IMR-90 (cell line): Measurements from ENCODE around the gene OR1S2. TPM values are rescaled to one million over a fixed set of nuclear protein-coding genes. Genes with fewer than 3 reads are reported as not detected.

Experiments used
- ATAC-seq: fragments of 200-7000 bp; cut with Tn5 transposase; 2 replicates; pipeline ENCODE4 v1.9.1; 2020; ENCODE audit warnings: low read depth, mild to moderate bottlenecking, moderate library complexity
- Bru-seq: library from RNA; stranded (reverse); fragments of 400-500 nt; gene quantifications from one replicate; lab custom pipeline; 2021; lab: Mats Ljungman, UMichigan
- BruChase-seq, 2 experiments: library from RNA; stranded (reverse); fragments of 400-500 nt; gene quantifications; one replicate each; lab custom pipeline; 2021; lab: Mats Ljungman, UMichigan
- BruUV-seq: library from RNA; stranded (reverse); fragments of 400-500 nt; replicated peaks from 2 replicates; lab custom pipeline; 2021; lab: Mats Ljungman, UMichigan
- CTCF ChIA-PET: fragments of 300-600 bp; formaldehyde crosslinking; extraction: SDS; loops from one replicate; lab custom pipeline; 2021; ENCODE audit warnings: antibody characterized with exemption; lab: Yijun Ruan, JAX
- POLR2A ChIA-PET: fragments of 300-600 bp; sonication (Branson Sonifier 250); formaldehyde crosslinking; loops from one replicate; lab custom pipeline; 2022; ENCODE audit warnings: antibody characterized with exemption; ENCODE audit not compliant: unreplicated experiment; lab: Charles Lee
- DNase-seq: peaks from one replicate; pipeline ENCODE4 v3.0.0; 2013
- H2AFZ ChIP-seq: replicated peaks from 2 replicates; pipeline ENCODE3; 2013; ENCODE audit warnings: low read length, mild to moderate bottlenecking; ENCODE audit not compliant: poor library complexity
- H2AK5ac ChIP-seq: 2 replicates; pipeline ENCODE4 v1.6.1; 2013; ENCODE audit warnings: low read depth, low read length, inconsistent platforms
- H2AK9ac ChIP-seq: replicated peaks from 2 replicates; pipeline ENCODE3; 2013; ENCODE audit warnings: mild to moderate bottlenecking, low read depth, low read length, moderate library complexity; ENCODE audit not compliant: poor library complexity
- H2BK120ac ChIP-seq: 2 replicates; pipeline ENCODE4 v1.6.1; 2013; ENCODE audit warnings: low read depth, low read length, inconsistent platforms
- H2BK15ac ChIP-seq: 3 replicates; pipeline ENCODE4 v1.6.1; 2013; ENCODE audit warnings: low read depth, low read length, inconsistent platforms
- H2BK20ac ChIP-seq: 2 replicates; pipeline ENCODE4 v1.6.1; 2013; ENCODE audit warnings: low read depth, mild to moderate bottlenecking, inconsistent platforms, low read length, moderate library complexity
- H2BK5ac ChIP-seq: 2 replicates; pipeline ENCODE4 v1.6.1; 2013; ENCODE audit warnings: mild to moderate bottlenecking, low read depth, low read length, inconsistent platforms; ENCODE audit not compliant: poor library complexity, severe bottlenecking
- H3K14ac ChIP-seq: replicated peaks from 2 replicates; pipeline ENCODE4 v1.6.1; 2013; ENCODE audit warnings: low read depth, low read length, inconsistent platforms
- H3K18ac ChIP-seq: 2 replicates; pipeline ENCODE4 v1.6.1; 2013; ENCODE audit warnings: low read depth, low read length, control low read depth
- H3K23ac ChIP-seq: 2 replicates; pipeline ENCODE4 v1.6.1; 2013; ENCODE audit warnings: low read depth, low read length, inconsistent platforms
- H3K27ac ChIP-seq: 2 replicates; pipeline ENCODE4 v1.5.1; 2013; ENCODE audit warnings: mild to moderate bottlenecking, control low read depth, low read length; ENCODE audit not compliant: insufficient read depth
- H3K27me3 ChIP-seq: 2 replicates; pipeline ENCODE4 v1.6.1; 2013; ENCODE audit warnings: low read length; ENCODE audit not compliant: control insufficient read depth, insufficient read depth
- H3K36me3 ChIP-seq: 2 replicates; pipeline ENCODE4 v1.6.1; 2013; ENCODE audit warnings: low read length, mixed read lengths; ENCODE audit not compliant: control insufficient read depth, insufficient read depth
- H3K4ac ChIP-seq: 2 replicates; pipeline ENCODE4 v1.6.1; 2013; ENCODE audit warnings: low read depth, low read length, inconsistent platforms
- H3K4me1 ChIP-seq: 2 replicates; pipeline ENCODE4 v1.6.1; 2013; ENCODE audit warnings: low read length, mixed read lengths; ENCODE audit not compliant: control insufficient read depth, insufficient read depth
- H3K4me2 ChIP-seq: 2 replicates; pipeline ENCODE4 v1.6.1; 2013; ENCODE audit warnings: low read depth, mild to moderate bottlenecking, control low read depth, low read length, moderate library complexity
- H3K4me3 ChIP-seq: 2 replicates; pipeline ENCODE4 v1.5.1; 2013; ENCODE audit warnings: low read depth, mild to moderate bottlenecking, control low read depth, low read length, moderate library complexity; ENCODE audit not compliant: insufficient read depth
- H3K56ac ChIP-seq: 2 replicates; pipeline ENCODE4 v1.6.1; 2013; ENCODE audit warnings: low read length, inconsistent platforms; ENCODE audit not compliant: insufficient read depth; ENCODE audit errors: extremely low read depth
- H3K79me1 ChIP-seq, 2 experiments: 2 replicates each; pipeline ENCODE4 v1.6.1; 2013; ENCODE audit warnings: low read length in 2 of 2, inconsistent platforms in 1 of 2, low read depth in 1 of 2
- H3K9ac ChIP-seq: 2 replicates; pipeline ENCODE4 v1.6.1; 2013; ENCODE audit warnings: low read depth, low read length, control low read depth
- H3K9me1 ChIP-seq: 2 replicates; pipeline ENCODE4 v1.6.1; 2013; ENCODE audit warnings: low read length, inconsistent platforms; ENCODE audit not compliant: insufficient read depth
- H3K9me3 ChIP-seq: 2 replicates; pipeline ENCODE4 v1.6.1; 2013; ENCODE audit warnings: low read length; ENCODE audit not compliant: control insufficient read depth, insufficient read depth
- H4K20me1 ChIP-seq: 2 replicates; pipeline ENCODE4 v1.6.1; 2013; ENCODE audit warnings: low read length, inconsistent platforms; ENCODE audit not compliant: insufficient read depth
- H4K5ac ChIP-seq: 2 replicates; pipeline ENCODE4 v1.6.1; 2013; ENCODE audit warnings: mild to moderate bottlenecking, low read depth, low read length, control low read depth
- H4K8ac ChIP-seq, 2 experiments: 2 replicates each; pipeline ENCODE4 v1.6.1; 2013; ENCODE audit warnings: low read depth in 2 of 2, low read length in 2 of 2, control low read depth in 1 of 2, inconsistent platforms in 1 of 2
- H4K91ac ChIP-seq: 2 replicates; pipeline ENCODE4 v1.6.1; 2013; ENCODE audit warnings: low read depth, low read length, inconsistent platforms; ENCODE audit not compliant: insufficient read depth
- BHLHE40 ChIP-seq: fragments of 150-350 bp; IDR thresholded peaks from 2 replicates; pipeline ENCODE4 v1.6.1; 2016; ENCODE audit warnings: mild to moderate bottlenecking, low read depth, low read length
- CEBPB ChIP-seq: IDR thresholded peaks from 2 replicates; pipeline ENCODE4 v1.6.1; 2012; ENCODE audit warnings: low read depth, low read length, improper control_type of control experiment
- CHD1 ChIP-seq: IDR thresholded peaks from 2 replicates; pipeline ENCODE4 v1.6.1; 2012; ENCODE audit warnings: low read depth, low read length, improper control_type of control experiment
- CTCF ChIP-seq: conservative IDR thresholded peaks from 2 replicates; pipeline ENCODE4 v1.5.1; 2012; ENCODE audit warnings: mild to moderate bottlenecking, low read depth, low read length, improper control_type of control experiment
- ELK1 ChIP-seq: fragments of 150-350 bp; IDR thresholded peaks from 2 replicates; pipeline ENCODE4 v1.6.1; 2016; ENCODE audit warnings: low read depth, mild to moderate bottlenecking, low read length, moderate library complexity, borderline replicate concordance
- FOS ChIP-seq: fragments of 150-350 bp; IDR thresholded peaks from 2 replicates; pipeline ENCODE4 v1.6.1; 2016; ENCODE audit warnings: low read depth, low read length
- MAFK ChIP-seq: IDR thresholded peaks from 2 replicates; pipeline ENCODE4 v1.6.1; 2012; ENCODE audit warnings: low read depth, low read length, improper control_type of control experiment
- MAZ ChIP-seq: IDR thresholded peaks from 2 replicates; pipeline ENCODE4 v1.6.1; 2012; ENCODE audit warnings: low read depth, mild to moderate bottlenecking, low read length, improper control_type of control experiment, moderate library complexity, borderline replicate concordance
- MXI1 ChIP-seq: IDR thresholded peaks from 2 replicates; pipeline ENCODE4 v1.6.1; 2012; ENCODE audit warnings: low read depth, mild to moderate bottlenecking, low read length, moderate library complexity, borderline replicate concordance
- NFE2L2 ChIP-seq: fragments of 150-350 bp; IDR thresholded peaks from 2 replicates; pipeline ENCODE4 v1.6.1; 2016; ENCODE audit warnings: low read depth, mild to moderate bottlenecking, low read length
- POLR2A ChIP-seq: IDR thresholded peaks from 2 replicates; pipeline ENCODE4 v1.6.1; 2012; ENCODE audit warnings: mild to moderate bottlenecking, low read depth, low read length
- RAD21 ChIP-seq: IDR thresholded peaks from 2 replicates; pipeline ENCODE4 v1.6.1; 2012; ENCODE audit warnings: low read length, improper control_type of control experiment
- RCOR1 ChIP-seq: IDR thresholded peaks from 2 replicates; pipeline ENCODE4 v1.6.1; 2012; ENCODE audit warnings: mild to moderate bottlenecking, low read length, improper control_type of control experiment; ENCODE audit not compliant: insufficient replicate concordance
- RFX5 ChIP-seq: IDR thresholded peaks from 2 replicates; pipeline ENCODE4 v1.8.0; 2012; ENCODE audit warnings: low read depth, mild to moderate bottlenecking, low read length, moderate library complexity
- SMC3 ChIP-seq: fragments of 150-350 bp; IDR thresholded peaks from 2 replicates; pipeline ENCODE4 v1.6.1; 2016; ENCODE audit warnings: low read depth, mild to moderate bottlenecking, antibody characterized with exemption, low read length, moderate library complexity
- USF2 ChIP-seq: fragments of 150-350 bp; IDR thresholded peaks from 2 replicates; pipeline ENCODE4 v1.6.1; 2017; ENCODE audit warnings: mild to moderate bottlenecking, antibody characterized with exemption, low read length, low read depth
- dilution Hi-C: fragments of 300-500 bp; cut with HindIII; formaldehyde crosslinking; loops from one replicate; pipeline ENCODE4 v1.14.3; 2018; ENCODE audit warnings: low sequenced_read_pairs; ENCODE audit not compliant: unreplicated experiment
- in situ Hi-C: fragments of 300-500 bp; cut with MboI; formaldehyde crosslinking; loops from 3 replicates; pipeline ENCODE4 v1.14.3; 2019; ENCODE audit warnings: low sequenced_read_pairs, inconsistent platforms, mixed read lengths
- intact Hi-C: fragments of 100-400 bp; cut with micrococcal nuclease; formaldehyde crosslinking; loops from 2 replicates; pipeline ENCODE4 v1.10.0; 2022
- long read RNA-seq: library from polyadenylated mRNA; unstranded; transcript quantifications from one replicate; pipeline ENCODE4 v2.0.0, GENCODE V29; 2021; ENCODE audit not compliant: unreplicated experiment
- polyA plus RNA-seq, 3 experiments: library from polyadenylated mRNA; depleted of rRNA; stranded (reverse); fragments of >200 nt; gene quantifications; 2 replicates each; pipeline ENCODE4 v1.2.3, GENCODE V29; 2012; ENCODE audit warnings: low replicate concordance in 1 of 3
- total RNA-seq: library from RNA; depleted of rRNA; stranded (reverse); fragments of >200 nt; gene quantifications from 2 replicates; pipeline ENCODE4 v1.2.3, GENCODE V29; 2012; rRNA removed

The OR1S2 gene
- total RNA-seq (not detected in 2 replicates), polyA plus RNA-seq (2012; rRNA removed) (not detected in 2 replicates), Bru-seq, nascent RNA (not detected), BruChase-seq, experiment 1, labeled RNA remaining after a 6-hour chase (not detected), BruChase-seq, experiment 2, labeled RNA remaining after a 2-hour chase (not detected)
- not detected in 2 replicates for polyA plus RNA-seq (2012; cell fraction: cytosol; rRNA removed)
- not detected in 2 replicates for polyA plus RNA-seq (2012; cell fraction: nucleus; rRNA removed; ENCODE audit: low replicate concordance)
- long read RNA-seq, result 0 reads

GRCh38 chr11:58204042-58204441 lies at the start of gene OR1S2:
Gene OR1S2 (minus strand): TSS chr11:58204142. CDS start chr11:58204142, 0 bp downstream.
- H3K4ac ChIP-seq, result no peak within 1 kb of the TSS
- H3K4me2 ChIP-seq, result no peak within 1 kb of the TSS
- H3K4me1 ChIP-seq, result no peaks in the 10 kb centered on the region
- no peak within 1 kb of the TSS for H3K56ac ChIP-seq
- no peak for ATAC-seq
- no peak within 1 kb of the TSS for H3K18ac ChIP-seq
- in situ Hi-C loops (no loop called here), dilution Hi-C loops (no loop called here), intact Hi-C loops (no loop called here)
- ChIA-PET POLR2A (no interaction called here), CTCF (no interaction called here)
- H3K9me3 ChIP-seq, result no peaks in the 10 kb centered on the region; the same call in 1 of the 2 replicates
- H3K36me3 ChIP-seq, result no peaks in the 10 kb centered on the region
- no peak within 1 kb of the TSS for H2BK5ac ChIP-seq
- H2BK15ac ChIP-seq, result no peak within 1 kb of the TSS
- no peaks in the 10 kb centered on the region for H3K9me1 ChIP-seq
- no peak within 1 kb of the TSS for H2AK5ac ChIP-seq
- H3K79me1 ChIP-seq, result no peaks in the 10 kb centered on the region
- no peak within 1 kb of the TSS for H3K9ac ChIP-seq
- H2BK120ac ChIP-seq, result no peak within 1 kb of the TSS
- H4K20me1 ChIP-seq, result no peaks in the 10 kb centered on the region
- no peak within 1 kb of the TSS for H4K8ac ChIP-seq
- H3K4me3 ChIP-seq, result no peak within 1 kb of the TSS
- no peak within 1 kb of the TSS for H2AK9ac ChIP-seq
- H2BK20ac ChIP-seq, result no peak within 1 kb of the TSS
- BruUV-seq, result no TSS peak
- no peak within 1 kb of the TSS for H3K14ac ChIP-seq
- H3K23ac ChIP-seq, result no peak within 1 kb of the TSS
- TF ChIP-seq MAZ, result no peak
- TF ChIP-seq RFX5, result no peak
- TF ChIP-seq SMC3, result no peak
- no peak for TF ChIP-seq RCOR1
- TF ChIP-seq FOS, result no peak
- TF ChIP-seq CHD1, result no peak
- no peak for TF ChIP-seq CTCF
- no peak for TF ChIP-seq BHLHE40
- TF ChIP-seq POLR2A, result no peak
- no peak for TF ChIP-seq MXI1
- TF ChIP-seq RAD21, result no peak
- TF ChIP-seq NFE2L2, result no peak
- TF ChIP-seq MAFK, result no peak
- no peak for TF ChIP-seq ELK1
- TF ChIP-seq USF2, result no peak
- TF ChIP-seq CEBPB, result no peak
- no peak within 1 kb of the TSS for H3K27ac ChIP-seq
- no peak for DNase-seq
- H3K27me3 ChIP-seq, result no peaks in the 10 kb centered on the region; the same call in 1 of the 2 replicates
- H2AFZ ChIP-seq, result no peak within 1 kb of the TSS
- H4K91ac ChIP-seq, result no peak within 1 kb of the TSS
- H4K5ac ChIP-seq, result no peak within 1 kb of the TSS
